Hematopoietic multipotent progenitor cell treated with erythropoietin and hydrocortisone succinate and interleukin-3 and kit ligand, for 6 days (in vitro differentiated cells): ENCODE data around the gene DHPS.
"Not testable (repeated sequence)": the region's sequence is repeated elsewhere in the genome, so short reads cannot be mapped to it uniquely, and the experiment has no call there.

Experiments
- DNase-seq: peaks from one replicate; pipeline ENCODE4 v3.0.0-alpha.2; 2015

The DHPS gene

GRCh38 chr19:12670159-12670928 lies 11.3 kb downstream of the DHPS start:
- DNase-seq = no peak

GRCh38 chr19:12669270-12670158 lies 12.2 kb downstream of the DHPS start:
- peak; percentile 90 for DNase-seq

- peak; percentile 82 for DNase-seq
Measured at GRCh38 chr19:12668932-12669269, 12.8 kb downstream of the DHPS start.

GRCh38 chr19:12668346-12668745 lies 13.3 kb downstream of the DHPS start:
- DNase-seq = no peak

GRCh38 chr19:12667731-12668302 lies 13.9 kb downstream of the DHPS start:
- no peak for DNase-seq

- DNase-seq = peak; percentile 91
Measured at GRCh38 chr19:12666265-12667048, 15.2 kb downstream of the DHPS start, which contains the start of the genes MAN2B1 and WDR83. MAN2B1 (minus strand) TSS chr19:12666742; CDS start chr19:12666701, 41 bp downstream. WDR83 (plus strand) TSS chr19:12666807; CDS start chr19:12669791, 2,984 bp downstream.

GRCh38 chr19:12665671-12666264 lies 15.9 kb downstream of the DHPS start:
- no peak for DNase-seq

- peak; percentile 80 for DNase-seq
Measured at GRCh38 chr19:12665281-12665573, 16.5 kb downstream of the DHPS start.

GRCh38 chr19:12664406-12665280 lies 17.0 kb downstream of the DHPS start:
- peak; percentile 74 for DNase-seq

GRCh38 chr19:12660980-12661379 lies 20.7 kb downstream of the DHPS start:
- DNase-seq = no peak

GRCh38 chr19:12657966-12658365 lies 23.7 kb downstream of the DHPS start:
- DNase-seq = no peak

GRCh38 chr19:12656899-12657571 lies 24.6 kb downstream of the DHPS start:
- DNase-seq = peak; percentile 56

- DNase-seq = no peak
Measured at GRCh38 chr19:12655546-12655945, 26.1 kb downstream of the DHPS start.

GRCh38 chr19:12652219-12652618 lies 29.5 kb downstream of the DHPS start:
- no peak for DNase-seq

GRCh38 chr19:12649941-12650340 lies 31.7 kb downstream of the DHPS start:
- DNase-seq = no peak

GRCh38 chr19:12648088-12648487 lies 33.6 kb downstream of the DHPS start:
- DNase-seq = no peak

GRCh38 chr19:12647490-12648071 lies 34.1 kb downstream of the DHPS start:
- DNase-seq = peak; percentile 76

- DNase-seq = no peak
Measured at GRCh38 chr19:12647047-12647446, 34.6 kb downstream of the DHPS start.

- no peak for DNase-seq
Measured at GRCh38 chr19:12646551-12646950, 35.1 kb downstream of the DHPS start.

GRCh38 chr19:12643716-12644115 lies 38.0 kb downstream of the DHPS start:
- not testable (repeated sequence) for DNase-seq
